Spinal cord (tissue), 10 donors: ENCODE data around the gene SLC48A1. TPM values are rescaled to one million over a fixed set of nuclear protein-coding genes. Genes with fewer than 3 reads are reported as not detected.
"Not testable (repeated sequence)": the region's sequence is repeated elsewhere in the genome, so short reads cannot be mapped to it uniquely, and the experiment has no call there.

ENCODE experiments used
- DNase-seq, 6 donors: peaks; one replicate each; pipeline versions ENCODE4 v3.0.0 to v3.0.0-alpha.2; 2013 to 2015; ENCODE audit warnings: low spot score in 6 of 6, low read depth in 4 of 6
- H3K27ac ChIP-seq: one replicate; pipeline ENCODE4 v1.5.1; 2013; ENCODE audit warnings: low read depth, low read length, control low read depth
- H3K27me3 ChIP-seq: one replicate; pipeline ENCODE4 v1.6.1; 2013; ENCODE audit warnings: low read length; ENCODE audit not compliant: control insufficient read depth, insufficient read depth
- H3K36me3 ChIP-seq: one replicate; pipeline ENCODE4 v1.6.1; 2013; ENCODE audit warnings: low read length; ENCODE audit not compliant: control insufficient read depth, insufficient read depth
- H3K4me1 ChIP-seq: one replicate; pipeline ENCODE4 v1.6.1; 2013; ENCODE audit warnings: low read length; ENCODE audit not compliant: control insufficient read depth, insufficient read depth
- H3K4me3 ChIP-seq: one replicate; pipeline ENCODE4 v1.5.1; 2013; ENCODE audit warnings: low read depth, low read length, control low read depth
- H3K9me3 ChIP-seq: one replicate; pipeline ENCODE4 v1.6.1; 2013; ENCODE audit warnings: low read length; ENCODE audit not compliant: control insufficient read depth, insufficient read depth
- WGBS: methylation state at CpG from one replicate; pipeline ENCODE4 v1.1.5; 2013; ENCODE audit warnings: missing lambda C conversion rate; ENCODE audit not compliant: insufficient coverage; 5-methylcytosine and 5-hydroxymethylcytosine counted together
- polyA plus RNA-seq, 2 donors: library from polyadenylated mRNA; unstranded; fragments of 120-200 nt; gene quantifications; one replicate each; pipeline ENCODE4 v1.2.1, GENCODE V29; 2013; ENCODE audit not compliant: insufficient read length in 2 of 2
- total RNA-seq, 2 donors: library from RNA; depleted of rRNA in 1 of 2; stranded (reverse); fragments of 120-200 nt in 1 of 2; fragments of >200 nt in 1 of 2; gene quantifications; one replicate each; pipeline versions ENCODE4 v1.2.3 to v1.2.4, GENCODE V29; 2013 to 2014
- donor health status: healthy.

Gene SLC48A1
- total and polyA plus RNA-seq, 4 donors = 19.3 to 45.1 (median 34.1) TPM

GRCh38 chr12:47813511-47814196 lies 40.6 kb downstream of the SLC48A1 start:
- peak overlapping the region; percentile 9 for H3K4me3 ChIP-seq
- DNase-seq = no peak
- WGBS = 75% methylated on average over 6 of the region's 9 CpGs
- H3K36me3 ChIP-seq = peaks cover 3% of the 10 kb centered on the region
- no peaks in the 10 kb centered on the region for H3K27me3 ChIP-seq
- H3K27ac ChIP-seq = peak overlapping the region; percentile 79
- peaks cover 66% of the 10 kb centered on the region for H3K4me1 ChIP-seq
- H3K9me3 ChIP-seq = no peaks in the 10 kb centered on the region

- peaks cover 6% of the 10 kb centered on the region for H3K36me3 ChIP-seq
- H3K27ac ChIP-seq = peak overlapping the region; percentile 15
- WGBS = 89% methylated on average over 3 of the region's 3 CpGs
- DNase-seq = no peak
- no peaks in the 10 kb centered on the region for H3K9me3 ChIP-seq
- no peaks in the 10 kb centered on the region for H3K27me3 ChIP-seq
- peaks cover 66% of the 10 kb centered on the region for H3K4me1 ChIP-seq
- H3K4me3 ChIP-seq = no peak overlapping the region
These were observed 41.6 kb downstream of the SLC48A1 start for GRCh38 chr12:47814539-47815170.

GRCh38 chr12:47815447-47815846 lies 42.4 kb downstream of the SLC48A1 start:
- H3K27ac ChIP-seq, H3K4me3 ChIP-seq, H3K36me3 ChIP-seq, DNase-seq, H3K27me3 ChIP-seq, H3K9me3 ChIP-seq: not testable (repeated sequence)
- H3K4me1 ChIP-seq = peaks cover 66% of the 10 kb centered on the region
- WGBS = 90% methylated on average over 3 of the region's 5 CpGs

- H3K4me1 ChIP-seq = peaks cover 65% of the 10 kb centered on the region
- H3K4me3 ChIP-seq = peak overlapping the region; percentile 5
These were observed 43.6 kb downstream of the SLC48A1 start for GRCh38 chr12:47816403-47817271.

GRCh38 chr12:47817272-47818006 lies 44.4 kb downstream of the SLC48A1 start:
- Histone ChIP-seq H3K4me1 (peaks cover 57% of the 10 kb centered on the region), H3K27me3 (no peaks in the 10 kb centered on the region), H3K4me3 (peak overlapping the region; percentile 5), H3K36me3 (peaks cover 6% of the 10 kb centered on the region), H3K9me3 (no peaks in the 10 kb centered on the region), H3K27ac (peak overlapping the region; percentile 73)
- no peak for DNase-seq
- WGBS = 51% methylated on average over 4 of the region's 7 CpGs

More at GRCh38 chr12:47816403-47817271, 43.6 kb downstream of the SLC48A1 start:
- Histone ChIP-seq H3K27ac (peak overlapping the region; percentile 73), H3K27me3 (no peaks in the 10 kb centered on the region), H3K36me3 (peaks cover 6% of the 10 kb centered on the region), H3K9me3 (no peaks in the 10 kb centered on the region)
- 24% methylated on average over 4 of the region's 12 CpGs for WGBS
- DNase-seq = peak in 1 of 6 donors; percentile 28

GRCh38 chr12:47818007-47818376 lies 45.0 kb downstream of the SLC48A1 start:
- Histone ChIP-seq H3K4me3 (peak overlapping the region; percentile 49), H3K4me1 (peaks cover 54% of the 10 kb centered on the region), H3K27ac (peak overlapping the region; percentile 88), H3K36me3 (peaks cover 6% of the 10 kb centered on the region), H3K27me3 (no peaks in the 10 kb centered on the region), H3K9me3 (no peaks in the 10 kb centered on the region)
- DNase-seq = no peak
- WGBS = 96% methylated on average over 3 of the region's 3 CpGs

- Histone ChIP-seq H3K27ac (peak overlapping the region; percentile 88), H3K36me3 (peaks cover 6% of the 10 kb centered on the region), H3K4me3 (peak overlapping the region; percentile 49), H3K4me1 (peaks cover 48% of the 10 kb centered on the region), H3K9me3 (no peaks in the 10 kb centered on the region), H3K27me3 (no peaks in the 10 kb centered on the region)
- peak in 1 of 6 donors; percentile 33 for DNase-seq
- WGBS = 35% methylated on average over 21 of the region's 23 CpGs
These were observed 45.6 kb downstream of the SLC48A1 start for GRCh38 chr12:47818467-47819137.

GRCh38 chr12:47819138-47819895 lies 46.3 kb downstream of the SLC48A1 start:
- H3K27me3 ChIP-seq = no peaks in the 10 kb centered on the region
- peak in 2 of 6 donors; percentile 60 to 73 for DNase-seq
- H3K4me1 ChIP-seq = peaks cover 41% of the 10 kb centered on the region
- WGBS = under 1% methylated on average over 75 of the region's 77 CpGs
- H3K27ac ChIP-seq = peak overlapping the region; percentile 88
- H3K9me3 ChIP-seq = no peaks in the 10 kb centered on the region
- peak overlapping the region; percentile 78 for H3K4me3 ChIP-seq
- peaks cover 6% of the 10 kb centered on the region for H3K36me3 ChIP-seq
